Gastrocnemius medialis (tissue), 4 donors: ENCODE data around the gene VRK2.

Experiments used
- POLR2A ChIP-seq, 2 donors: fragments of 450-650 bp; IDR thresholded peaks; one replicate each; pipeline ENCODE4 v1.6.1; 2017; ENCODE audit warnings: antibody characterized with exemption in 2 of 2, mild to moderate bottlenecking in 2 of 2, moderate library complexity in 2 of 2
- TF ChIP-seq, protein P1 (sequence below), 5 experiments: fragments of 450-650 bp in 3 of 5; fragments of 200-600 bp in 2 of 5; sonication (generic) in 2 of 5; IDR thresholded peaks in 4 of 5; conservative IDR thresholded peaks in 1 of 5; 1 replicate in 4 of 5; 2 replicates in 1 of 5; pipeline ENCODE4 v1.5.1; 2016 to 2019; ENCODE audit warnings: antibody characterized with exemption in 5 of 5, mild to moderate bottlenecking in 3 of 5, moderate library complexity in 3 of 5

DNA sequence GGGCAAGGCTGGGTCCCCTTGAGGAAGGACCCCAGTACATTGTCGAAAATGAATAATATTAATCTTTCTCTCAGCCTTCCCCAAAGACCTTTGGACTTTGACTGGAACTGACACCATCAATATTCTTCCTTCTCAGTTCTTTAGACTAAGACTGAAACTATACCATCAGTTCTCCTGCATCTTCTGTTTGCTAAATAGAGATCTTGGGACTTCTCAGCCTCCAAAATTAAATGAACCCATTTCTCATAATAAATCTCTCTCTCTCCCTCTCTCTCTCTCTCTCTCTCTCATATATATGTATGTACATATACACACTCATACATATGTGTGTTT lies 39.7 kb upstream of the VRK2 start:
- TF ChIP-seq, protein P1, sequence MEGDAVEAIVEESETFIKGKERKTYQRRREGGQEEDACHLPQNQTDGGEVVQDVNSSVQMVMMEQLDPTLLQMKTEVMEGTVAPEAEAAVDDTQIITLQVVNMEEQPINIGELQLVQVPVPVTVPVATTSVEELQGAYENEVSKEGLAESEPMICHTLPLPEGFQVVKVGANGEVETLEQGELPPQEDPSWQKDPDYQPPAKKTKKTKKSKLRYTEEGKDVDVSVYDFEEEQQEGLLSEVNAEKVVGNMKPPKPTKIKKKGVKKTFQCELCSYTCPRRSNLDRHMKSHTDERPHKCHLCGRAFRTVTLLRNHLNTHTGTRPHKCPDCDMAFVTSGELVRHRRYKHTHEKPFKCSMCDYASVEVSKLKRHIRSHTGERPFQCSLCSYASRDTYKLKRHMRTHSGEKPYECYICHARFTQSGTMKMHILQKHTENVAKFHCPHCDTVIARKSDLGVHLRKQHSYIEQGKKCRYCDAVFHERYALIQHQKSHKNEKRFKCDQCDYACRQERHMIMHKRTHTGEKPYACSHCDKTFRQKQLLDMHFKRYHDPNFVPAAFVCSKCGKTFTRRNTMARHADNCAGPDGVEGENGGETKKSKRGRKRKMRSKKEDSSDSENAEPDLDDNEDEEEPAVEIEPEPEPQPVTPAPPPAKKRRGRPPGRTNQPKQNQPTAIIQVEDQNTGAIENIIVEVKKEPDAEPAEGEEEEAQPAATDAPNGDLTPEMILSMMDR (IDR thresholded peaks at IDR 0.05 in 4 of 5, conservative IDR thresholded peaks at IDR 0.05 in 1 of 5) = no peak
- TF ChIP-seq POLR2A (IDR thresholded peaks at IDR 0.05) = no peak
